HepG2 (cell line): ENCODE measurements around the gene GCLM. TPM values are rescaled to one million over a fixed set of nuclear protein-coding genes. Genes with fewer than 3 reads are reported as not detected.

ENCODE experiments used
- ATF7-NPFF ChIP-seq: sonication (generic); formaldehyde crosslinking; IDR thresholded peaks from 2 replicates; pipeline ENCODE4 v1.8.1; 2023; ENCODE audit warnings: mild to moderate bottlenecking, low read depth, missing genetic modification reagents, moderate library complexity
- CBFB ChIP-seq: sonication (generic); formaldehyde crosslinking; IDR thresholded peaks from 2 replicates; pipeline ENCODE4 v1.4.0; 2020; ENCODE audit warnings: missing genetic modification reagents
- CEBPB ChIP-seq: IDR thresholded peaks from 2 replicates; pipeline ENCODE4 v1.6.1; 2011; ENCODE audit warnings: low read depth, low read length, improper control_type of control experiment, borderline replicate concordance
- CEBPG ChIP-seq: IDR thresholded peaks from 2 replicates; pipeline ENCODE4 v1.6.1; 2016
- FOXK2 ChIP-seq: fragments of 450-650 bp; IDR thresholded peaks from 2 replicates; pipeline ENCODE4 v1.6.1; 2016
- FOXP1 ChIP-seq, 2 experiments: fragments of 450-650 bp in 1 of 2; IDR thresholded peaks; 2 replicates each; pipeline ENCODE4 v1.6.1; 2017 to 2018; ENCODE audit warnings: antibody characterized with exemption in 1 of 2
- HNF4A ChIP-seq: sonication (generic); formaldehyde crosslinking; IDR thresholded peaks from 2 replicates; pipeline ENCODE4 v1.4.0; 2020; ENCODE audit warnings: missing genetic modification reagents
- KAT2B ChIP-seq: fragments of 150-350 bp; IDR thresholded peaks from 2 replicates; pipeline ENCODE4 v1.6.1; 2014; ENCODE audit warnings: low read depth, low read length, borderline replicate concordance
- KDM1A ChIP-seq: IDR thresholded peaks from 2 replicates; pipeline ENCODE4 v1.6.1; 2016; ENCODE audit warnings: missing compliant biosample characterization
- MTF1 ChIP-seq: sonication (generic); formaldehyde crosslinking; IDR thresholded peaks from 2 replicates; pipeline ENCODE4 v1.5.0; 2020; ENCODE audit warnings: missing genetic modification reagents
- NR2F2 ChIP-seq: IDR thresholded peaks from 2 replicates; pipeline ENCODE4 v1.6.1; 2012; ENCODE audit warnings: low read depth, inconsistent platforms, borderline replicate concordance
- PRMT3 ChIP-seq: sonication (generic); formaldehyde crosslinking; IDR thresholded peaks from 2 replicates; pipeline ENCODE4 v1.8.1; 2022; ENCODE audit warnings: low read depth, mild to moderate bottlenecking, moderate library complexity, missing genetic modification reagents, borderline replicate concordance
- SOX6 ChIP-seq, 2 experiments: fragments of 450-650 bp in 1 of 2; sonication (generic) in 1 of 2; formaldehyde crosslinking in 1 of 2; IDR thresholded peaks; 2 replicates each; pipeline versions ENCODE4 v1.4.0 to v1.6.1; 2017 to 2020; ENCODE audit warnings: antibody characterized with exemption in 1 of 2, mild to moderate bottlenecking in 1 of 2, missing genetic modification reagents in 1 of 2
- STAG1 ChIP-seq: sonication (generic); formaldehyde crosslinking; IDR thresholded peaks from 2 replicates; pipeline ENCODE4 v1.4.0; 2020; ENCODE audit warnings: missing genetic modification reagents
- TGIF2 ChIP-seq: IDR thresholded peaks from 2 replicates; pipeline ENCODE4 v1.6.1; 2016; ENCODE audit warnings: control low read depth, missing compliant biosample characterization
- ZNF17 ChIP-seq: sonication (generic); formaldehyde crosslinking; IDR thresholded peaks from 2 replicates; pipeline ENCODE4 v1.5.0; 2020; ENCODE audit warnings: mild to moderate bottlenecking, missing genetic modification reagents
- ZNF230 ChIP-seq: sonication (generic); formaldehyde crosslinking; IDR thresholded peaks from 2 replicates; pipeline ENCODE4 v1.4.0; 2020; ENCODE audit warnings: mild to moderate bottlenecking, missing genetic modification reagents
- ZNF614 ChIP-seq: IDR thresholded peaks from 2 replicates; pipeline ENCODE4 v1.6.1; 2018; ENCODE audit warnings: missing biosample characterization, missing genetic modification reagents, inconsistent platforms, borderline replicate concordance
- ZNF616 ChIP-seq: sonication (generic); formaldehyde crosslinking; IDR thresholded peaks from 2 replicates; pipeline ENCODE4 v1.5.0; 2020; ENCODE audit warnings: low read depth, mild to moderate bottlenecking, missing genetic modification reagents
- ZNF775 ChIP-seq: sonication (generic); formaldehyde crosslinking; IDR thresholded peaks from 2 replicates; pipeline ENCODE4 v1.4.0; 2020; ENCODE audit warnings: missing genetic modification reagents, mild to moderate bottlenecking, moderate library complexity, borderline replicate concordance
- ZSCAN31 ChIP-seq: sonication (generic); formaldehyde crosslinking; IDR thresholded peaks from 2 replicates; pipeline ENCODE4 v1.5.0; 2020; ENCODE audit warnings: low read depth, mild to moderate bottlenecking, missing genetic modification reagents
- polyA plus RNA-seq, 8 experiments: library from polyadenylated mRNA; depleted of rRNA in 3 of 8; stranded (reverse) in 7 of 8; unstranded in 1 of 8; fragments of >200 nt; fragmentation: Illumina TruSeq in 4 of 8; extraction: Trizol in 4 of 8; gene quantifications; 2 replicates each; pipeline versions ENCODE4 v1.2.1 to v1.2.3, GENCODE V29; 2011 to 2016; ENCODE audit warnings: low read depth in 4 of 8, missing spikeins in 1 of 8, mixed read lengths in 1 of 8; ENCODE audit not compliant: insufficient read depth in 1 of 8
- total RNA-seq, 5 experiments: library from RNA; depleted of rRNA; stranded (reverse); fragments of >200 nt; fragmentation: Illumina TruSeq; extraction: Trizol; gene quantifications; 2 replicates each; pipeline ENCODE4 v1.2.3, GENCODE V29; 2016; ENCODE audit warnings: low read depth in 1 of 5
- TF ChIP-seq, protein P1 (sequence below): sonication (generic); formaldehyde crosslinking; IDR thresholded peaks from 2 replicates; pipeline ENCODE4 v1.4.0; 2020; ENCODE audit warnings: low read depth, missing genetic modification reagents
- TF ChIP-seq, protein P2 (sequence below): sonication (generic); formaldehyde crosslinking; IDR thresholded peaks from 2 replicates; pipeline ENCODE4 v1.5.0; 2020; ENCODE audit warnings: missing genetic modification reagents
- TF ChIP-seq, protein P3 (sequence below), 2 experiments: fragments of 450-650 bp in 1 of 2; sonication (generic) in 1 of 2; formaldehyde crosslinking; IDR thresholded peaks; 2 replicates each; pipeline versions ENCODE4 v1.5.0 to v1.8.0; 2020 to 2022; ENCODE audit warnings: mild to moderate bottlenecking in 1 of 2, missing genetic modification reagents in 1 of 2

Gene GCLM
- total and polyA plus RNA-seq, 2 of the 13 experiments (the other 11 are each of a cell fraction or from before 2014, with no cell fraction given), result 8.7 to 29.9 TPM

DNA sequence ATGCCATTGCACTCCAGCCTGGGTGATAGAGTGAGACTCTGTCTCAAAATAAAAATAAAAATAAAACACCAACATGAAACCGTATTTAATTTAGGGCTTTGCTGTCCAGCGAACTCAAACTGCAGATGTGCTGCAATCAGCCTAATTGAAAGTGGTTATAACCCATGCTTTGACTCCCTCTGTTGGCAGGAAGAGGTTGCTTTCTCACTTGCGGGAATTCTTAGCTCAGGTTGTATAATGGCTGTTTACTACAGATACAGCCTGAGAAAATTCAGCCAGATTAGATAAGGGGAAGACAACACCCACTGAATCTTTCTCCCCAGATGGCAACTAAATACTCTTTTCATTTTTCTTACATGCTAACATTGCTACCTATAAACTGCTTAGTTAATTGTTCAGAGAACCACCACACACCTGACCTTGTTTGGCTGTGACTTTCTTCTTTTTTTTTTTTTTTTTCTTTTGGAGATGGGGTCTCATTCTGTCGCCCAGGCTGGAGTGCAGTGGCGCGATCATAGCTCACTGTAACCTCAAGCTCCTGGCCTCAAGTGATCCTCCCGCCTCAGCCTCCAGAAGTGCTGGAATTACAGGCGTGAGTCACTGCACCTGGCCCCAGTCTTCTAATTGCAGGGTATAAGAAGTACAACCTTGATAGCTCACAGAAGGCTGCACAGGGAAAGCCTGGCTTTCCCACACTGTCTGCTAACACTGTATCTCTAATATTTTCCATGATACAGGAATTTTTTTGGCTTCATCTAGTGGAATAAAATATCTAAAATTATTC lies 64.8 kb downstream of the GCLM start (continued):
- no peak for TF ChIP-seq ZNF775 (CRISPR knock-in tag)
- 0 out of 2 replicates have a peak, but pooled peaks have one; percentile 32 for TF ChIP-seq ATF7-NPFF (CRISPR knock-in tag)
- TF ChIP-seq CBFB (CRISPR knock-in tag), result no peak
- TF ChIP-seq KDM1A (CRISPR knock-in tag), result no peak
- no peak for TF ChIP-seq ZNF230
- TF ChIP-seq, protein P1, sequence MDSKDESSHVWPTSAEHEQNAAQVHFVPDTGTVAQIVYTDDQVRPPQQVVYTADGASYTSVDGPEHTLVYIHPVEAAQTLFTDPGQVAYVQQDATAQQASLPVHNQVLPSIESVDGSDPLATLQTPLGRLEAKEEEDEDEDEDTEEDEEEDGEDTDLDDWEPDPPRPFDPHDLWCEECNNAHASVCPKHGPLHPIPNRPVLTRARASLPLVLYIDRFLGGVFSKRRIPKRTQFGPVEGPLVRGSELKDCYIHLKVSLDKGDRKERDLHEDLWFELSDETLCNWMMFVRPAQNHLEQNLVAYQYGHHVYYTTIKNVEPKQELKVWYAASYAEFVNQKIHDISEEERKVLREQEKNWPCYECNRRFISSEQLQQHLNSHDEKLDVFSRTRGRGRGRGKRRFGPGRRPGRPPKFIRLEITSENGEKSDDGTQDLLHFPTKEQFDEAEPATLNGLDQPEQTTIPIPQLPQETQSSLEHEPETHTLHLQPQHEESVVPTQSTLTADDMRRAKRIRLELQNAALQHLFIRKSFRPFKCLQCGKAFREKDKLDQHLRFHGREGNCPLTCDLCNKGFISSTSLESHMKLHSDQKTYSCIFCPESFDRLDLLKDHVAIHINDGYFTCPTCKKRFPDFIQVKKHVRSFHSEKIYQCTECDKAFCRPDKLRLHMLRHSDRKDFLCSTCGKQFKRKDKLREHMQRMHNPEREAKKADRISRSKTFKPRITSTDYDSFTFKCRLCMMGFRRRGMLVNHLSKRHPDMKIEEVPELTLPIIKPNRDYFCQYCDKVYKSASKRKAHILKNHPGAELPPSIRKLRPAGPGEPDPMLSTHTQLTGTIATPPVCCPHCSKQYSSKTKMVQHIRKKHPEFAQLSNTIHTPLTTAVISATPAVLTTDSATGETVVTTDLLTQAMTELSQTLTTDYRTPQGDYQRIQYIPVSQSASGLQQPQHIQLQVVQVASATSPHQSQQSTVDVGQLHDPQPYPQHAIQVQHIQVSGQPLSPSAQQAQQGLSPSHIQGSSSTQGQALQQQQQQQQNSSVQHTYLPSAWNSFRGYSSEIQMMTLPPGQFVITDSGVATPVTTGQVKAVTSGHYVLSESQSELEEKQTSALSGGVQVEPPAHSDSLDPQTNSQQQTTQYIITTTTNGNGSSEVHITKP, result no peak
- TF ChIP-seq, protein P2, sequence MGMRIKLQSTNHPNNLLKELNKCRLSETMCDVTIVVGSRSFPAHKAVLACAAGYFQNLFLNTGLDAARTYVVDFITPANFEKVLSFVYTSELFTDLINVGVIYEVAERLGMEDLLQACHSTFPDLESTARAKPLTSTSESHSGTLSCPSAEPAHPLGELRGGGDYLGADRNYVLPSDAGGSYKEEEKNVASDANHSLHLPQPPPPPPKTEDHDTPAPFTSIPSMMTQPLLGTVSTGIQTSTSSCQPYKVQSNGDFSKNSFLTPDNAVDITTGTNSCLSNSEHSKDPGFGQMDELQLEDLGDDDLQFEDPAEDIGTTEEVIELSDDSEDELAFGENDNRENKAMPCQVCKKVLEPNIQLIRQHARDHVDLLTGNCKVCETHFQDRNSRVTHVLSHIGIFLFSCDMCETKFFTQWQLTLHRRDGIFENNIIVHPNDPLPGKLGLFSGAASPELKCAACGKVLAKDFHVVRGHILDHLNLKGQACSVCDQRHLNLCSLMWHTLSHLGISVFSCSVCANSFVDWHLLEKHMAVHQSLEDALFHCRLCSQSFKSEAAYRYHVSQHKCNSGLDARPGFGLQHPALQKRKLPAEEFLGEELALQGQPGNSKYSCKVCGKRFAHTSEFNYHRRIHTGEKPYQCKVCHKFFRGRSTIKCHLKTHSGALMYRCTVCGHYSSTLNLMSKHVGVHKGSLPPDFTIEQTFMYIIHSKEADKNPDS (CRISPR knock-in tag), result no peak
- no peak for TF ChIP-seq ZSCAN31 (CRISPR knock-in tag)
- peak; percentile 52; the same call in 1 of the 2 replicates for TF ChIP-seq FOXK2
- TF ChIP-seq NR2F2, result no peak
- peak; percentile 88 for TF ChIP-seq STAG1 (CRISPR knock-in tag)
- TF ChIP-seq FOXP1 (IDR thresholded peaks at IDR 0.05), result no peak
- peak; percentile 50; the same call in 1 of the 2 replicates for TF ChIP-seq FOXP1 (CRISPR knock-in tag; IDR thresholded peaks at IDR 0.05)
- TF ChIP-seq ZNF616, result no peak
- peak; percentile 75 for TF ChIP-seq CEBPG
- no peak for TF ChIP-seq SOX6 (IDR thresholded peaks at IDR 0.05)
- TF ChIP-seq SOX6 (CRISPR knock-in tag; IDR thresholded peaks at IDR 0.05), result no peak
- TF ChIP-seq MTF1 (CRISPR knock-in tag), result no peak
- TF ChIP-seq ZNF614, result 0 out of 2 replicates have a peak, but pooled peaks have one; percentile 35
- TF ChIP-seq, protein P3, sequence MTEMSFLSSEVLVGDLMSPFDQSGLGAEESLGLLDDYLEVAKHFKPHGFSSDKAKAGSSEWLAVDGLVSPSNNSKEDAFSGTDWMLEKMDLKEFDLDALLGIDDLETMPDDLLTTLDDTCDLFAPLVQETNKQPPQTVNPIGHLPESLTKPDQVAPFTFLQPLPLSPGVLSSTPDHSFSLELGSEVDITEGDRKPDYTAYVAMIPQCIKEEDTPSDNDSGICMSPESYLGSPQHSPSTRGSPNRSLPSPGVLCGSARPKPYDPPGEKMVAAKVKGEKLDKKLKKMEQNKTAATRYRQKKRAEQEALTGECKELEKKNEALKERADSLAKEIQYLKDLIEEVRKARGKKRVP (CRISPR knock-in tag; IDR thresholded peaks at IDR 0.05), result peak in 1 of 2 experiments; percentile 29; a peak in 1 of 4 replicates
- TF ChIP-seq TGIF2 (CRISPR knock-in tag), result no peak
- TF ChIP-seq HNF4A (CRISPR knock-in tag), result no peak
- TF ChIP-seq CEBPB, result peak; percentile 24; the same call in 1 of the 2 replicates
- no peak for TF ChIP-seq ZNF17 (CRISPR knock-in tag)
- no peak for TF ChIP-seq KAT2B
- no peak for TF ChIP-seq PRMT3 (CRISPR knock-in tag)
